Neuron (in vitro differentiated cells): ENCODE measurements around the gene KCTD8.

Experiments
- H2AFZ ChIP-seq: one replicate; pipeline ENCODE4 v1.6.1; 2013; ENCODE audit warnings: low read depth, mild to moderate bottlenecking, inconsistent platforms, low read length, moderate library complexity
- H3K27me3 ChIP-seq: one replicate; pipeline ENCODE4 v1.6.1; 2013; ENCODE audit warnings: low read length; ENCODE audit not compliant: insufficient read depth
- H3K36me3 ChIP-seq: one replicate; pipeline ENCODE4 v1.6.1; 2013; ENCODE audit warnings: low read length; ENCODE audit not compliant: insufficient read depth
- H3K4me1 ChIP-seq: one replicate; pipeline ENCODE4 v1.6.1; 2013; ENCODE audit warnings: low read length; ENCODE audit not compliant: insufficient read depth
- H3K4me3 ChIP-seq: 2 replicates; pipeline ENCODE4 v1.5.1; 2013; ENCODE audit warnings: mild to moderate bottlenecking, low read length, moderate library complexity
- H3K9me3 ChIP-seq: one replicate; pipeline ENCODE4 v1.6.1; 2013; ENCODE audit warnings: low read length

The KCTD8 gene

DNA sequence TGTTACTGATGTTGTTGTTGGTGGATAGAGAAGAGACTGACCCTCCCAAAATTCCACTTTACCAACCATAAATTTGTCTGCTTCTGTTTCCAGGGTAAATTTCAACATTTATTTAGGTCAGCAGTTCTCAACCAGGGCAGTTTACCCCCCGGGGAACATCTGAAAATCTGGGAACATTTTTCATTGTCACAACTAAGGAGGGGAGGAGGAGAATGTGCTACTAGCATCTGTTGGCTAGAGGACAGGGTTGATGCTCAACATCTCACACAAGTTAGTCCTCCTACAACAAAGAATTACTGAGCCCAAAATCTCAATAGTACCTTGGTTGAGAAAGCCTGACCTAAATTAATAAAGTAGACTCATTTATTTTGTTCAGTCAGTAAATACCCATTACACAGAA, 25.7 kb downstream of the KCTD8 start:
- Histone ChIP-seq H3K4me3 (no peak overlapping the region), H3K4me1 (no peaks in the 10 kb centered on the region), H3K36me3 (no peaks in the 10 kb centered on the region), H3K27me3 (no peaks in the 10 kb centered on the region), H3K9me3 (no peaks in the 10 kb centered on the region), H2AFZ (no peak overlapping the region)

DNA sequence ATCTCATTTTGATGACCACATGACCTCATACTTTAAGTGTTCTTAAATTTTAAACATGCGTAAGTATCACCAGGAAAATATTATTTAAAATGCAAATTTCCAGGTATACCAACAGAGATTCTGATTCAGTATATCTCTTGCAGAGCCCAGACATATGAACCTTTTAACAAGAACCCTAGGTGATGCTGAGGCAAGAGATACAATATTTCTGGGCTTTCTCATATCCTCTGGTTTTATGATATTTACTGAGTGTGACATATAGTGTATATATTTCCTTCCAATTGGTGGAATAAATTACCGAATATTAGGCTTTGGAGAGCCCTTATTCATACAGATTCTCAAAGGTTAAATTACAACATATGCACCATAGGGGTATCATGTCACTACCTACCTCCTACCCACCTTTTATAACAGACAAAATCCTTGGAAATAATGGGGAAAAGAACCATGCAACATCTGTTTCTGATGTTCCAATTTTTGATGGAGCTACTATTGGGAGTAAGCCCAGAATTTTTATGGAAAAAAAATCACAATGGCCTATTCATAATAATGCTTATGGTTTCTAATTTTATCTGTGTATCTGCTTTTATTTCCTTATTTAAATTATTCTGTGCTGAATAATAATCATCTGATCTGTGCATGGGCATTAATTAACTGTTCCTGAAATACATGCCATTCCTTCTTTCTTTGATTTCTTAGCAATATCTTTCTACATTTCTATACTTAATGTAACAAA, 27.1 kb downstream of the KCTD8 start:
- H3K9me3 ChIP-seq: no peaks in the 10 kb centered on the region
- no peaks in the 10 kb centered on the region for H3K27me3 ChIP-seq
- H3K4me1 ChIP-seq: no peaks in the 10 kb centered on the region

DNA sequence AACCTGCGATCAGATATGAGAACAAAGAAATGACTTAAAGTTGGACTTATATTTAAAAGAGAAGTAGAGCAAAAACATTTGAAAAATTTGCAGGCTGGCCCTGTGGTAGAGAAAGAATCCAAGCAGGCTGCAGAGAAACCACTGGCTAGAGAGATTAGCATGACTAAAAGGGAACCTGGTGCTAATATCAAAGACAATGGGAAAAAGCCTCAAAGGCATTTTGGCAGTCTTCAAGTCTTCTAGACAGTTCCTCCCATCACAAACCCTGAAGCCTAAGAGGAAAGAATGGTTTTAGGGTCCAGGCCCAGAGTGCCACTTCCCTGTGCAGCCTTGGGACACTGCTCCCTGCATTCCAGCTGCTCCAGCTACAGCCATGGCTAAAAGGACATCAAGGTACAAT, 33.4 kb downstream of the KCTD8 start:
- no peaks in the 10 kb centered on the region for H3K4me1 ChIP-seq
- no peaks in the 10 kb centered on the region for H3K27me3 ChIP-seq
- no peaks in the 10 kb centered on the region for H3K36me3 ChIP-seq
- no peaks in the 10 kb centered on the region for H3K9me3 ChIP-seq
- H2AFZ ChIP-seq: no peak overlapping the region
- H3K4me3 ChIP-seq: no peak overlapping the region

More for the DNA sequence above, 27.1 kb downstream of the KCTD8 start:
- Histone ChIP-seq H3K4me3 (no peak overlapping the region), H2AFZ (no peak overlapping the region), H3K36me3 (no peaks in the 10 kb centered on the region)

DNA sequence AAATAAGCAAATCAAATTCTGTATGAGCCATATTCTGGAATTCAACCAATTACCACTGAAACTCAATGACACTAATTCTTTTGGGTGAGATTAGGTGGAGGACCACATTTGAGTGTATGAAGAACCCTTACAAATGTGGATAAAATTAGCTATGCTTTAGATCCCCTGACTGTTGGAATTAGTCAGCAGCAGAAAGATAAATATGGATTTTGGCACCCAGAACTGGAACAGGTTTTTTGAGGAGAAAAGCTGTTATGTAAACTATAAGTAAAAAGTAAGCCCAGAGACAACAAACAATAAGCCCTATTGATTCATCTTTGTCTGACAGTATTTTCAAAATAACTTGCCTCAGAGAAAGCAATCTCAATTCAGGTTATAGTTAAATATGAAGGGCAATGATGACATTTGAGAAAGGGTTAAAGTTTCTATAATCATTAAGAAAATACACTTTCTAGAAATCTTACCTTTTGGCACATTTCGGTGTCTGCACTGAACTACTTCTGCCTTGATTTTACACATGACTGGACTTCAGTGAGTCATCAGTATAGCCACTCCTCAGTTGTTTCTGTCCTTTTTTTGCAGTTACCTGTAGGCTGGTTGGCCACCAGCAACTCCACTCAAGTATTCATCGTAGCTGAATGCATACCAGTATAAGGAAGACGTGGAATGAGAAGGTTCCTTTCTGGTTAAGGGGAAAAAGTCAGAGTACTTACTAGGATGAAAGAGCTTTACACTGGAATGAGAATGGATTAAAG, 80.0 kb downstream of the KCTD8 start:
- no peaks in the 10 kb centered on the region for H3K4me1 ChIP-seq
- no peaks in the 10 kb centered on the region for H3K9me3 ChIP-seq
- H3K4me3 ChIP-seq: no peak overlapping the region
- H3K36me3 ChIP-seq: no peaks in the 10 kb centered on the region
- H3K27me3 ChIP-seq: no peaks in the 10 kb centered on the region
- H2AFZ ChIP-seq: no peak overlapping the region

DNA sequence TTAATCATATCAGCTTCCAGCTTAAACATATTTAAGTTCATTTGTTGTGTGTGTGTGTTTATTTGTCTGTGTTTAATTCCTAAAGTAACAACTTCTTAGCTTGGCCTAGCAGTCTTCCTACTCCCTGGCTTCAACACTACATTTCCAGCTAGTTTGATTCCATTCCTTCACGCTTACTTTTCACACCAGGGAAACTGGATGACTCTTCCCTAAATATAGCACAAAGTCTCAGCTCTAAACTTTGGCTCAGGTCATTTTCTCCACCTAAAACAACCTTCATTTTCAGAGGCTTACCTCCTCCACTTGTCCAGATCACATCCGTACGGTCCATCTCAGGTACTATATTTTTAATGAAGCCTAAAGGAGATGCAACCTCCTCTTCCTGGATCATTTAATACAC, 94.4 kb downstream of the KCTD8 start:
- no peaks in the 10 kb centered on the region for H3K4me1 ChIP-seq
- H3K4me3 ChIP-seq: no peak overlapping the region
- H3K27me3 ChIP-seq: no peaks in the 10 kb centered on the region
- H3K36me3 ChIP-seq: no peaks in the 10 kb centered on the region
- H2AFZ ChIP-seq: no peak overlapping the region
- H3K9me3 ChIP-seq: no peaks in the 10 kb centered on the region

DNA sequence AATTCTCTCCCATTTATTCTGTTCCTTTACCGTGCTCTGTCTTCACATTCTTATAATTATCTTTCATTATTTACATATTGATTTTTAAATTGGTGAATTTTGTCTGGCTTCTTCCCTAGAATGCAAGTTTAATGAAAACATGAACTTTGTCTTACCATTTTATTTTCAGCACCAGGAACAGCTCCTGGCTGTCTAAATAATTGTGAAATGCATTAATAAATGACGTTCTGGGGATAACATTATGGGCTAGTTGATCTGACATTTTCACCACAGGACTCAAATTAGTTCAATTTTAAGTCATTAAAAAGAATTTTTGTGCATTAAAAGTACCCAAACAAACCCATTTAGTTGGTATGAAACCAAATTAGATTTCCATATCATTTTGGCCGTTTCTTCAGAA, 97.5 kb downstream of the KCTD8 start:
- Histone ChIP-seq H3K4me1 (no peaks in the 10 kb centered on the region), H2AFZ (no peak overlapping the region), H3K36me3 (no peaks in the 10 kb centered on the region), H3K4me3 (no peak overlapping the region), H3K27me3 (no peaks in the 10 kb centered on the region), H3K9me3 (no peaks in the 10 kb centered on the region)

DNA sequence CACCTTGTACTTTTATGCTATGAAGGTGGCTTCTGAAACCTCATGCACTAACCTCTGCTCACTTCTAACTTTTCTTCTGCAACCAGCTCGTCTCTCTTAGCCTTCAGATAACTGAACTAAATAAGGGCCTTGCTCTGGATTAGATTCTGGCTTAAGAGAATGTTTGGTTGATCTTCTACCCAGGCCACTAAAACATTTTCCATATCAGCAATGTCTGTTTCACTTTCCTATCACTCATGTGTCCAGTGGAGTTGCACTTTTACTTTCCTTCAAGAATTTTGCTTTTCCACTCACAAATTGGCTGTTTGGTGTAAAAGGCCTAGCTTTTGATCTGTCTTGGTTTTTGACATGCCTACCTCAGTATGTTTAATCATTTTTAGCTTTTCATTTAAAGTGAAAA, 105.8 kb downstream of the KCTD8 start:
- no peaks in the 10 kb centered on the region for H3K27me3 ChIP-seq
- H3K4me3 ChIP-seq: no peak overlapping the region
- no peaks in the 10 kb centered on the region for H3K4me1 ChIP-seq
- H2AFZ ChIP-seq: no peak overlapping the region
- H3K36me3 ChIP-seq: no peaks in the 10 kb centered on the region
- no peaks in the 10 kb centered on the region for H3K9me3 ChIP-seq

DNA sequence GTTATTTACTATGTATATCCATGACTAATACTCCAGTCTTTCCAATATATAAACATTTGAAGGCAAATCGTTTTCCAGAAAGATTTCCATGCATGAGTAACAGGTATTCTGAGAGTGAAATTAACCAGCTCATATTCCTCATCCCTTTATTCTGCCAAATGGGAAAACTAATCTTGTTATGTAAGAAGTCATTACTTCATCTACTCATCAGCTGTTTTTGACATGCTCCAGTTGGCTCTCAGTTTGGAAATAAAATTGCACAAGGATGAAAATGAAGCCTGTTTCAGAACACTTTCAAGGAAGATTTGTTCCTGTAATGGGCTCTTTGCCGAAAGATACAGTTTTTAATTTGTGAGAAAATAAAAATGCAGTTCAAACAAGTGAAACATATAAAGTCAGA, 121.9 kb downstream of the KCTD8 start:
- H3K4me1 ChIP-seq: no peaks in the 10 kb centered on the region
- no peak overlapping the region for H3K4me3 ChIP-seq
- H3K36me3 ChIP-seq: no peaks in the 10 kb centered on the region
- H2AFZ ChIP-seq: no peak overlapping the region
- H3K9me3 ChIP-seq: no peaks in the 10 kb centered on the region
- H3K27me3 ChIP-seq: no peaks in the 10 kb centered on the region

DNA sequence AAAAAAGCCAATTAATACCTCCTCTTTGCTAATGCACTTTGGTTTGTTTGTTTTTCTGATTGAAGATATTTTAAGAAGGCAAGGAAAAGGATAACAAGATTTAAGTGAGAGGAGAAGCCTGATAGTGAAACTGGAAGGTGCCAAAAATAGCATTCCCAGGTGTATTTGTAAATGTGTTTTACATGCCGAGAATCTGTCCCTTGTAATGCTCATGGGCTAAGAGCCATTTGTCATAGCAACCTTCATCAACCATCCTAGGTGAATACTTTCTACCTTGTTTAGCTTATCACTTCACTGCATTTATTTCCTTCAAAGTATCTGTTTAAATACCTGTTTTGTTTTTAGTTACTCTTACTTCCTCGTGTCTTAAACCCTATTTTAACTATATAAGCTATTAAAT, 127.8 kb downstream of the KCTD8 start:
- H3K36me3 ChIP-seq: no peaks in the 10 kb centered on the region

DNA sequence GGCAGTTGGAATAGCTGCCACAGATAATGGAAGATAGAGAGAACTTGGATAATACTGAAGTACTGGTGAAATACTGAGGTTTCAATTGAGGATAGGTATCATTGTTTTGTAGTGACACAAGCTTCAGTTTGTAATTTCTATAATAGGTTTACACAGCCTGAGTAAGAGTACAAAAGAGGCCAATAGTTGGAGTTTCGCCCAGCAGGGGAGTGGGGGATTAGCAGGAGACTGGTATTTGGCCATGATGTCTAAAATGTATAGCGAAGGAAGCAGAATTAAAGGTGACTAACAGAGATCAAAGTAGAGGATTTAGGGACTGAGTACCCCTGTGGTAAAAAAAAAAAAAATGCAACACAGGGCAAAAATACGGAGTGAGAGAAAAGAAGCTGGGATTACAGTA, 129.5 kb downstream of the KCTD8 start:
- Histone ChIP-seq H3K4me3 (no peak overlapping the region), H3K36me3 (no peaks in the 10 kb centered on the region), H3K27me3 (no peaks in the 10 kb centered on the region), H3K4me1 (no peaks in the 10 kb centered on the region), H2AFZ (no peak overlapping the region), H3K9me3 (no peaks in the 10 kb centered on the region)

More for the DNA sequence above, 127.8 kb downstream of the KCTD8 start:
- no peak overlapping the region for H3K4me3 ChIP-seq
- no peaks in the 10 kb centered on the region for H3K9me3 ChIP-seq
- H2AFZ ChIP-seq: no peak overlapping the region
- H3K4me1 ChIP-seq: no peaks in the 10 kb centered on the region
- no peaks in the 10 kb centered on the region for H3K27me3 ChIP-seq

DNA sequence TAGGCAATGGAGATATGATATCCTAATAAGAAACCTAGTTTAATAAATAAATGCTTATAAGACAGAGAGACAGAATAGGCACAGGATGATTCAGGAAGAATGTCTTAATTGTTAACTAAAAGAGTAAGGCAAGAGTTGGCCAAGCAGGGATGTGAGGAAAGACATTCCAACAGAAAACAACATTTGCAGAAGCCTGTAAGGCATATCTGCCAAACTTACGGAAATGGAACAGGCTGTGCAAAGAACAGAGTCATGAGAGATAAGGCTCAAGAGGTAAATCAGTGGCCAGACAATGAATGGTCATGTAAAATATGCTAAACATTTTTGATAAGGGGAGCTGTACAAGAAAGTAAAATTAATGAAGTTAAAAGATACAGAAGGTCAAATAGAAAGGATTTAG, 134.9 kb downstream of the KCTD8 start:
- Histone ChIP-seq H3K36me3 (no peaks in the 10 kb centered on the region), H3K9me3 (no peaks in the 10 kb centered on the region), H3K4me1 (no peaks in the 10 kb centered on the region), H2AFZ (no peak overlapping the region), H3K4me3 (no peak overlapping the region), H3K27me3 (no peaks in the 10 kb centered on the region)

DNA sequence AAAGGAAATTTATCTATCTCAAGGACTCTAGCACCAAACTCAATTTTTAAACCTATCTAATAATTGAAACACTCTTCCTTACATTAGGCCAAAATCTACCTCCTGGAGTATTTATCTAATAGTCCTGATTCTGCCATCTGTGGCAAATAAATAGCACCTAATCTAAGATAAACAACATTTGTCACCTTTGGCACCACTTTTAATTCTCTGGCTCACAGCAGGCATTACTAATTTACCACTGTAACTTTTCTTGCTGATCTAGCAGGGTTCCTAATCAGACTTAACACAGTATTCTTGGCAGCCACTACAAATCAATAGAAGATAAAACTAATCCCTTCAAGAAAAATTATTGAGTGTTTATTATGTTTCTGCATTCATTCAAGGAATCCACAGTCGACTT, 161.1 kb downstream of the KCTD8 start:
- Histone ChIP-seq H3K4me3 (no peak overlapping the region), H3K36me3 (no peaks in the 10 kb centered on the region), H3K9me3 (no peaks in the 10 kb centered on the region), H3K27me3 (no peaks in the 10 kb centered on the region), H2AFZ (no peak overlapping the region), H3K4me1 (no peaks in the 10 kb centered on the region)

DNA sequence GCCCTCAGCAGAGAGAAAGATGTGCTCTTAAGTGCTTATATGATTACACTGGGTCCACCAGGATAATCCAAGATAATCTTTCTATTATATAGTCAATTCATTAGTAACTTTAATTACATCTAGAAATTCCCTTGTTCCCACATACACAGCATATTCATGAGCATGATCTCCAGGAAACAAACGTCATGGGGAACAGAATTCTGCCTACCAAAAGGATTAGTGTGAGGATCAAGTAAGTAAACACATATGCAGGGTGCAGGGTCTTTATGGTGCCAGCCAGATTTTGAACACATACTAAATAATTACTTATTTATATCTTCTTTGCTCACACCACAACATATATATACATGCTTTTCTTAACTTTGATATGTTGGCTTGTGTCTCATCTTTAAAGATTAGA, 169.1 kb downstream of the KCTD8 start:
- Histone ChIP-seq H3K9me3 (no peaks in the 10 kb centered on the region), H3K4me3 (no peak overlapping the region), H3K36me3 (no peaks in the 10 kb centered on the region), H2AFZ (no peak overlapping the region), H3K4me1 (no peaks in the 10 kb centered on the region), H3K27me3 (no peaks in the 10 kb centered on the region)
